ENCODE measurements around the gene ARHGEF7.

Gene ARHGEF7

DNA sequence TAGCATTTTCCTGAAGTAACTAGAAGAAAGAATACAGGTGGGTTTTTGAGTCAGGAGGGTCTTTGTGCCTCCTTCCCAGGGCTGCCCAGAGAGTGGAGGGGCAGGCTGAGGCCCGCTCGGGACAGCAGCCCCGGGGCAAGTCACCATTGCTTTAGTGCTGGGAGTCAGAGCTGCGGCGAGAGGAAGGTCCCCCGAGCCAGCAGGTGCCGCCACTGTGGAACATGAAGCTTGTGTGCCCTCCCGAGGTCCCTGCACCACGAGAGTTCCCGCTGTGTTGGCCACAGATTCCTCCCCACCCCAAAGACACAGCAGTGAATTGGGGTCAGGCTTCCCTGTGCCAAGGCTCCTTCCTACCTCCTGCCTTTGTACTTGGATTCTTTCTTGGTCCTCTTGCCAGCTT lies 154.4 kb downstream of the ARHGEF7 start:
- TF ChIP-seq, protein P1, sequence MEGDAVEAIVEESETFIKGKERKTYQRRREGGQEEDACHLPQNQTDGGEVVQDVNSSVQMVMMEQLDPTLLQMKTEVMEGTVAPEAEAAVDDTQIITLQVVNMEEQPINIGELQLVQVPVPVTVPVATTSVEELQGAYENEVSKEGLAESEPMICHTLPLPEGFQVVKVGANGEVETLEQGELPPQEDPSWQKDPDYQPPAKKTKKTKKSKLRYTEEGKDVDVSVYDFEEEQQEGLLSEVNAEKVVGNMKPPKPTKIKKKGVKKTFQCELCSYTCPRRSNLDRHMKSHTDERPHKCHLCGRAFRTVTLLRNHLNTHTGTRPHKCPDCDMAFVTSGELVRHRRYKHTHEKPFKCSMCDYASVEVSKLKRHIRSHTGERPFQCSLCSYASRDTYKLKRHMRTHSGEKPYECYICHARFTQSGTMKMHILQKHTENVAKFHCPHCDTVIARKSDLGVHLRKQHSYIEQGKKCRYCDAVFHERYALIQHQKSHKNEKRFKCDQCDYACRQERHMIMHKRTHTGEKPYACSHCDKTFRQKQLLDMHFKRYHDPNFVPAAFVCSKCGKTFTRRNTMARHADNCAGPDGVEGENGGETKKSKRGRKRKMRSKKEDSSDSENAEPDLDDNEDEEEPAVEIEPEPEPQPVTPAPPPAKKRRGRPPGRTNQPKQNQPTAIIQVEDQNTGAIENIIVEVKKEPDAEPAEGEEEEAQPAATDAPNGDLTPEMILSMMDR (IDR thresholded peaks at IDR 0.05; ENCODE audit: extremely low read depth, missing control alignments) = no peak
- no peak for DNase-seq (ENCODE audit: low spot score)

DNA sequence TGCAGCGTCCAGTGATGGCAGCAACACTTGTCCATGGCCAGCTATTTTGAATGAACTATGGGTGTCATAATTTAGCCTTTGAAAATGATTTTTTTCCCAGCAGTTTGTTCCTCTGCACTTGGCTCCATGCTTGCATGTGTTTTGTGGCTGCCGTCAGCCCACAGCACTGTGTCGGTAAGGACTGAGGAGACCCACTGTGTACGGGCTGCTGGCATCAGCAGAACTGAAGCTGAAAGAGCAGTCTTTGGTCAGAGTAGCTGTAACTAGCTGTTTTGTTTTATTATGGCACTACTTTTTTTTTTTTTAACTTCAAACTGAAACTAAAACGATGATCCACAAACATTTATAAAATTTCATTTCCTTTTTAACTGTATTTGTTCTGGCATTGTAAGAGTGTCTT lies 155.0 kb downstream of the ARHGEF7 start:
- TF ChIP-seq, protein P1 (IDR thresholded peaks at IDR 0.05; ENCODE audit: extremely low read depth, missing control alignments) = no peak
- no peak for DNase-seq (ENCODE audit: low spot score)

DNA sequence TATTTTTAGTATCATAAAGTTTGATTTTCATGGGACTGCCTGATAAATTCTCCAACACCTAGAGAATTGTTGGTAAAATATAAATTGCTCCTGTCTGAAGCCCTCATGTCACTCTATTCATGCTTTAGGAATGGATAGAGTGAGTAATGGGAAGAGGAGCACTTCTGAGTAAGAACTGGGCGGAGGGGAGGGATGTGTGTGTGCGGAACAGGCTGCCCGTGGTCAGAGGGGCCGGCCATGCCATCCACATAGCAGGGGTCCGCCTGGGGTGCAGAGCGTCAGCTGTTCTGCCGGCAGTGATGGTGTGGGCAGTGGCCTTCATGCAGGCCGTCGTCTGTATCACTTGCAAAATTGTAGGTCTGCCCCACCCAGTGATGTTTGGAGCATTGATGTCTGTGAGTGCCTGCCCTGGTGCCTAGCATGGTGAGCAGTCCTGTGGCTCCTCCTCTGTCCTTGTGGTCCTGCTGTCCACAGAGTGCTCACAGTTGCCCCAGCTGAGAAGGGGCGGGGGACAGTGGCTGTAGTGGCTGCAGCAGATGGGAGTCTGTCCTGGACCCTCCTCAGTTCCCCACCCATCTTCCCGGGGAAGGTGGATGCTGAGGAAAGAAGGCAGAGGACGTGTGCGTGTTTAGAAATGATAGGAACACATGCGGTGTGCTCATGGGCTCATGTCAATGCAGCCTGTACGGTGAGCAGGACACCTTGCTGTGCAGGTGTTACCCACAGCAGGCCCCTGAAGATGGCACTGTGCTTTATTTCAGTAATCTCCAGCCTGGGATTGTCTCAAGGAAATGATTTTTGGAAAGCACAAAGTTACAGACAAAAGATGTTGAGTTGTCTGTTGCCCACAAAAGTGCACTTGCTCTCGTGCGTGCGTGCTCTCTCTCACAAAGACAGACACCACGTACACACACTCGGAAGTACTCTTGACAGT lies 155.9 kb downstream of the ARHGEF7 start:
- DNase-seq (ENCODE audit: low spot score) = no peak
- TF ChIP-seq, protein P1 (IDR thresholded peaks at IDR 0.05; ENCODE audit: extremely low read depth, missing control alignments) = no peak

DNA sequence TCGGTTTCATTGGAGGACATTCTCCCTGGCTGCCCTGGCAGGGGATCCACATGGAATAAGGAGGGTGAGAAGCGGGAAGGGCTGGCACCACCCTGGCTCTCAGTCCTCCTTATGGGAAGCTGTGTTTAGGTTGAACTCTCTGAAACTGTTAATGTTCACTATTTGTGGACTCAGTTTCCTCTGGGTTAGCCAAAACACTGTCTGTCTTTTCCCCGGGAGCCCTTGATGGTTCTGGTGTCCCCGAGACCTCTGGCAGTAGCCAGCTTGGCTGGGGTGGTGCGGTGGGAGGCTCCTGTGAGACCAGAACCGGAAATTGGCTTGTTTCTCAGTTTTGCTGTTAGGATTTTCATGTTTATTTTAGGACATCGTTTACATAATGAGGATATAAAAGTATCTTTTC lies 157.0 kb downstream of the ARHGEF7 start:
- TF ChIP-seq, protein P1 (IDR thresholded peaks at IDR 0.05; ENCODE audit: extremely low read depth, missing control alignments) = no peak
- DNase-seq (ENCODE audit: low spot score) = no peak

DNA sequence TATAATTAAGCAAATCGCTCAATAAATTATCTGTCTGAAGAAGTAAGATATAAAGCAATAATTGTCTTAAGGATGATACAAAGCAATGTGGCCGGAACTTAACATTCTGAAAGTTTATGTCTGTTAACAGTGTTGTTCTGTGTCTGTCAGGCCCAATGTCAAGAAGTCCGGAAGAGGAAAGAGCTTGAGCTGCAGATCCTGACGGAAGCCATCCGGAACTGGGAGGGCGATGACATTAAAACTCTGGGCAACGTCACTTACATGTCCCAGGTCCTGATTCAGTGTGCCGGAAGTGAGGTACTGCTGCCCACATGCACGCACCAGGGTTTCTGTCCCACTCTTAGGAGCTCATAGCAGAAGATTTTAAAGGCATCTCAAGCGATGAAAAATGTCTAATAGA lies 160.3 kb downstream of the ARHGEF7 start:
- TF ChIP-seq, protein P1 (IDR thresholded peaks at IDR 0.05; ENCODE audit: extremely low read depth, missing control alignments) = no peak
- no peak for DNase-seq (ENCODE audit: low spot score)

DNA sequence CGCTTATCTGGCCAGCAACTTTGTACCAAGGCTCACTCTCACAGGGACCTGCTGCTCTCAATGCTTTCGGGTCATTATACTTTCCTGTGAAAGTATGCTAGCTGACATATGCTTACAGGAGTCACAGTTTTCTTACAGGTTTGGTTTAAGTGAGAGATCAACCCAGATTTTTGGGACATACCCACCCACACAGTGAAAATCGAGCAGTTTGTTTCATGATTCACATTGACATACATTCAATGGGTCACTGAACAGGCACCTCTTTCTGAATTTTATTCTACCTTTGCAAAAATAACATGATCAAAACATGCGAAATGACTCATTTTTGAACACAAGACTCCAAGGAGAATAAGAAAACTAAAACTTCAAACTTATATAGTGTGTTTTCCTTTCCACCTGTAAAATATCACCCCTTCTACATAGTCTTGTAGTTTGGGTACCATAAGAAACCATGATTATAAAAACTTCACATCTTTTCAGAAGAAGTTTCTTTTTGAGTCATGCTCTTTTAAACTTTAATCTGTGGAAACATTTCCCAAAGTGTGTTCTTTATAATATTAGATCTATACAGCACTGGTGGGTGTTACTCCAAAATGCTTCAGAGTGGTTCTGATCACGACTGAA lies 161.0 kb downstream of the ARHGEF7 start:
- TF ChIP-seq, protein P1 (IDR thresholded peaks at IDR 0.05; ENCODE audit: extremely low read depth, missing control alignments) = no peak
- no peak for DNase-seq (ENCODE audit: low spot score)

DNA sequence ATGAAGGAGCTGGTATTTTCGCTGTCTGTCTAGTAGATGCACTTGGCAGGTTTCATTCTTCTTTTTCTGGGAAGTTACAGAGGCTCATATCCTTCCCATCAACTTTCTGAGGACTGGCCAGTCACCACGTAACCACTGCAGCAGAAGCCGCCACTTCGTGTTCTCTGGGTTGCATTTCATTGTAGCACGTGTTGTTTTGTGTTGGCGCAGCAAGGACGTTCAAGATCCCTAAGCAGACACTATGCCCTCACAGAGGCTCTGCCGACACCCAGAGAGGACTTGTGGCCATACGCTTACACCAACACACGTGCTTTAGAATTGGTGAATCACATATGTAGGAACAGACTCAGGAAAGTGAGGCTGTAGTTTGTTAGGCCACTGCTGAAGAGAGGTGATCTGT lies 163.1 kb downstream of the ARHGEF7 start:
- TF ChIP-seq, protein P1 (IDR thresholded peaks at IDR 0.05; ENCODE audit: extremely low read depth, missing control alignments) = no peak
- DNase-seq (ENCODE audit: low spot score) = no peak
